Measurements from ENCODE around the gene COL4A1. TPM values are rescaled to one million over a fixed set of nuclear protein-coding genes. Genes with fewer than 3 reads are reported as not detected.

The COL4A1 gene
- total RNA-seq, 4 donors from 2014 or later: 278 to 618 (median 440) TPM

- Histone ChIP-seq H3K36me3 (no peaks in the 10 kb centered on the region), H3K27me3 (no peaks in the 10 kb centered on the region), H3K4me3 (peak overlapping the region in 1 of 2 donors; percentile 35), H3K27ac (peak overlapping the region; percentile 84 to 99 (median 96)), H3K9me3 (no peaks in the 10 kb centered on the region), H3K4me1 (peaks cover 9 to 100% (median 32%) of the 10 kb centered on the region in 3 donors)
- ATAC-seq: no peak
- TF ChIP-seq EP300 (IDR thresholded peaks at IDR 0.05): no peak
- TF ChIP-seq CTCF (IDR thresholded peaks at IDR 0.05): no peak
- TF ChIP-seq POLR2A (IDR thresholded peaks at IDR 0.05): no peak
- no peak for TF ChIP-seq POLR2AphosphoS5 (IDR thresholded peaks at IDR 0.05)
- 58 to 92% methylated on average over 4 to 6 of the region's 6 CpGs for WGBS, 2 donors (ENCODE audit: low coverage in 1 of 2)
Measured at GRCh38 chr13:110329258-110329657, 22.3 kb upstream of the COL4A1 start.

GRCh38 chr13:110328573-110328972 is 21.6 kb upstream of the COL4A1 start:
- H3K4me1 ChIP-seq: peaks cover 11 to 100% (median 33%) of the 10 kb centered on the region in 3 donors
- WGBS, 2 donors (ENCODE audit: low coverage in 1 of 2): 83 to 88% methylated on average over 8 to 10 of the region's 10 CpGs

GRCh38 chr13:110327051-110327721 is 20.2 kb upstream of the COL4A1 start:
- Histone ChIP-seq H3K36me3 (no peaks in the 10 kb centered on the region), H3K27me3 (no peaks in the 10 kb centered on the region), H3K27ac (peak overlapping the region; percentile 84 to 99 (median 96)), H3K9me3 (no peaks in the 10 kb centered on the region), H3K4me1 (peaks cover 11 to 100% (median 45%) of the 10 kb centered on the region in 3 donors), H3K4me3 (no peak overlapping the region)
- TF ChIP-seq POLR2AphosphoS5 (IDR thresholded peaks at IDR 0.05): no peak
- TF ChIP-seq POLR2A (IDR thresholded peaks at IDR 0.05): no peak
- TF ChIP-seq EP300 (IDR thresholded peaks at IDR 0.05): no peak
- TF ChIP-seq CTCF (IDR thresholded peaks at IDR 0.05): no peak
- whole genome bisulfite sequencing, 2 donors (ENCODE audit: low coverage in 1 of 2): 42% methylated on average over 4 to 7 of the region's 7 CpGs
- no peak for ATAC-seq

More at GRCh38 chr13:110328573-110328972, 21.6 kb upstream of the COL4A1 start:
- Histone ChIP-seq H3K9me3 (no peaks in the 10 kb centered on the region), H3K36me3 (no peaks in the 10 kb centered on the region), H3K4me3 (no peak overlapping the region), H3K27me3 (no peaks in the 10 kb centered on the region), H3K27ac (peak overlapping the region; percentile 84 to 99 (median 96))
- ATAC-seq: no peak
- TF ChIP-seq POLR2AphosphoS5 (IDR thresholded peaks at IDR 0.05) (peak; percentile 46), CTCF (IDR thresholded peaks at IDR 0.05) (no peak)

- TF ChIP-seq CTCF (IDR thresholded peaks at IDR 0.05) (no peak), POLR2A (IDR thresholded peaks at IDR 0.05) (no peak), EP300 (IDR thresholded peaks at IDR 0.05) (no peak), POLR2AphosphoS5 (IDR thresholded peaks at IDR 0.05) (no peak)
- Histone ChIP-seq H3K27ac (peak overlapping the region; percentile 84 to 99 (median 96)), H3K9me3 (no peaks in the 10 kb centered on the region), H3K27me3 (no peaks in the 10 kb centered on the region), H3K4me3 (no peak overlapping the region), H3K4me1 (peaks cover 8 to 100% (median 49%) of the 10 kb centered on the region in 3 donors), H3K36me3 (no peaks in the 10 kb centered on the region)
- 57 to 73% methylated on average over 3 to 5 of the region's 12 CpGs for WGBS, 2 donors (ENCODE audit: low coverage in 1 of 2)
- no peak for ATAC-seq
Measured at GRCh38 chr13:110326263-110326904, 19.4 kb upstream of the COL4A1 start.

All from gastroesophageal sphincter (tissue), 4 donors.